ENCODE measurements around the gene COL13A1.

DNA sequence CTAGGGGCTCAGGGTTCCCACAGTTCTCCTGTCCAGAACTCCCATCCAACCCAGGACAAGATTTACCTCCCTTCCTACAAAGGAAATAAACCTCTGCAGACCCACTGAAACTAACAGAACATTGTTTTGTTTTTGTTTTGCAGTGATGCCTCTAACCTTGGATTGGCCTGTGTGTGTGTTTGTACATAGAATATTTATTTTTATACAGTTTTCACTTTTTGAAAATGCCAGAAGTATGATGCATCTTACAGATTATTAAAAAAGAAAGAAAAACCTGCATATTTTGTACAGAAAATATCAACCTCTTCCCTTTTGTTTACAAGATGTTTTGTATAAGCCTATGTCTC, 156.8 kb downstream of the COL13A1 start:
- no peak for TF ChIP-seq RAD21 (IDR thresholded peaks at IDR 0.05 in 1 of 2, conservative IDR thresholded peaks at IDR 0.05 in 1 of 2; ENCODE audit: low read depth in 2 of 2, low read length in 2 of 2)
- TF ChIP-seq POLR2AphosphoS5 (IDR thresholded peaks at IDR 0.05; ENCODE audit: low read depth, low read length): no peak
- no peak for TF ChIP-seq TBP (IDR thresholded peaks at IDR 0.05; ENCODE audit: low read depth, low read length)
- TF ChIP-seq, protein P1, sequence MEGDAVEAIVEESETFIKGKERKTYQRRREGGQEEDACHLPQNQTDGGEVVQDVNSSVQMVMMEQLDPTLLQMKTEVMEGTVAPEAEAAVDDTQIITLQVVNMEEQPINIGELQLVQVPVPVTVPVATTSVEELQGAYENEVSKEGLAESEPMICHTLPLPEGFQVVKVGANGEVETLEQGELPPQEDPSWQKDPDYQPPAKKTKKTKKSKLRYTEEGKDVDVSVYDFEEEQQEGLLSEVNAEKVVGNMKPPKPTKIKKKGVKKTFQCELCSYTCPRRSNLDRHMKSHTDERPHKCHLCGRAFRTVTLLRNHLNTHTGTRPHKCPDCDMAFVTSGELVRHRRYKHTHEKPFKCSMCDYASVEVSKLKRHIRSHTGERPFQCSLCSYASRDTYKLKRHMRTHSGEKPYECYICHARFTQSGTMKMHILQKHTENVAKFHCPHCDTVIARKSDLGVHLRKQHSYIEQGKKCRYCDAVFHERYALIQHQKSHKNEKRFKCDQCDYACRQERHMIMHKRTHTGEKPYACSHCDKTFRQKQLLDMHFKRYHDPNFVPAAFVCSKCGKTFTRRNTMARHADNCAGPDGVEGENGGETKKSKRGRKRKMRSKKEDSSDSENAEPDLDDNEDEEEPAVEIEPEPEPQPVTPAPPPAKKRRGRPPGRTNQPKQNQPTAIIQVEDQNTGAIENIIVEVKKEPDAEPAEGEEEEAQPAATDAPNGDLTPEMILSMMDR (IDR thresholded peaks at IDR 0.05; ENCODE audit: control extremely low read depth in 1 of 3, insufficient read depth in 1 of 3, low read depth in 1 of 3, low read length in 3 of 3): no peak
- no peak for TF ChIP-seq TAF1 (IDR thresholded peaks at IDR 0.05; ENCODE audit: low read depth, low read length)
- no peak for TF ChIP-seq CBX5 (IDR thresholded peaks at IDR 0.05; ENCODE audit: low read depth, low read length)

All from H1 (cell line).